HAP-1 (cell line): Measurements from ENCODE around the gene MTURN.

Source experiments
- DNase-seq, 2 experiments: peaks; one replicate each; pipeline ENCODE4 v3.0.0-alpha.2; 2016 to 2020; ENCODE audit warnings: low spot score in 2 of 2
- H3K27me3 ChIP-seq: fragments of 250-450 bp; sonication (Bioruptor Pico); 2 replicates; pipeline ENCODE4 v1.5.1; 2020; ENCODE audit warnings: low read depth, mild to moderate bottlenecking, moderate library complexity
- H3K36me3 ChIP-seq: fragments of 250-450 bp; sonication (Bioruptor Pico); replicated peaks from 2 replicates; pipeline ENCODE4 v1.5.1; 2020; ENCODE audit warnings: mild to moderate bottlenecking
- H3K4me1 ChIP-seq: fragments of 250-450 bp; sonication (Bioruptor Pico); 2 replicates; pipeline ENCODE4 v1.5.1; 2020; ENCODE audit warnings: mild to moderate bottlenecking
- H3K4me3 ChIP-seq: fragments of 250-450 bp; sonication (Bioruptor Pico); 2 replicates; pipeline ENCODE4 v1.5.1; 2020; ENCODE audit warnings: mild to moderate bottlenecking, moderate library complexity
- H3K9me3 ChIP-seq: fragments of 250-450 bp; sonication (Bioruptor Pico); 2 replicates; pipeline ENCODE4 v1.5.1; 2020; ENCODE audit warnings: mild to moderate bottlenecking, moderate library complexity
- in situ Hi-C: fragments of 300-500 bp; cut with MboI; formaldehyde crosslinking; loops from 3 replicates; pipeline ENCODE4 v1.14.3; 2020; ENCODE audit warnings: low sequenced_read_pairs, inconsistent platforms, mixed read lengths

The MTURN gene

DNA sequence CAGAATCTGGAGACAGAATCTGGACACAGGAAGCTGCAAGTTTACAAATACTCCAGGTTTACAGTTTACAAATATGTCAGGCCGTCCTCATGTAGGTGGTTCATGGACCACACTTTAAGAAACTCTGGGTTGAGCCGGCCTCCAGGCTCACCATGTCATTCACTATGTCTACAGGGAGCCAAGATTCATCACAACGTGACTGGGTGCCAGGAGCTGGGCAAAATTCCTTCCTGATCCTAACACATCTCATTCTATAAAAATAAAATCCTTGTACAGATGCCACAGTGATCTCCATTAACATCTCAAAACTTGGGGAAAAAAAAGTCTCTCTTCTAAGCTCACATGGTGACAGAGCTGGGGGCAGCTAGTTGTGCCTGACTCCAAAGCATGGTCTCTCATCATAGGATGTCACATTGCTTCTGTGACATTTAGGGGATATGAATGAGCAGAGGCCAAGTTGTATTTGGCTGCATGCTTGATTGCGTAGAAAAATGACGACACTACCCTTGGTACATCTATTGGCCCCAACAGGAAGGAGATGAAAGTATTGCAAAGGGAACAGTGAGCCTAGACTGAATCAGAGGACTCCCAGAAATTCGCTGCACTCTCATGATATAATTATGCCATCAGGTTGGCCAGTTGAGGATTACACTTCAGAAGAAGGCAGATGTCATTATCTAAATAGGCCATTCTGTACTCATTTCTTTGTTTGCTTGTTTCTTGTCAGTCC lies 35.9 kb downstream of the MTURN start:
- no peak for DNase-seq
- no peaks in the 10 kb centered on the region; the same call in 1 of the 2 replicates for H3K9me3 ChIP-seq
- H3K36me3 ChIP-seq: no peaks in the 10 kb centered on the region
- H3K4me3 ChIP-seq: no peak overlapping the region
- in situ Hi-C loops: loop anchor here (25.0 kb wide), 1 partner anchor 242 kb away; no protein-coding TSS in a partner anchor
- H3K4me1 ChIP-seq: peaks cover 11% of the 10 kb centered on the region
- H3K27me3 ChIP-seq: no peaks in the 10 kb centered on the region

DNA sequence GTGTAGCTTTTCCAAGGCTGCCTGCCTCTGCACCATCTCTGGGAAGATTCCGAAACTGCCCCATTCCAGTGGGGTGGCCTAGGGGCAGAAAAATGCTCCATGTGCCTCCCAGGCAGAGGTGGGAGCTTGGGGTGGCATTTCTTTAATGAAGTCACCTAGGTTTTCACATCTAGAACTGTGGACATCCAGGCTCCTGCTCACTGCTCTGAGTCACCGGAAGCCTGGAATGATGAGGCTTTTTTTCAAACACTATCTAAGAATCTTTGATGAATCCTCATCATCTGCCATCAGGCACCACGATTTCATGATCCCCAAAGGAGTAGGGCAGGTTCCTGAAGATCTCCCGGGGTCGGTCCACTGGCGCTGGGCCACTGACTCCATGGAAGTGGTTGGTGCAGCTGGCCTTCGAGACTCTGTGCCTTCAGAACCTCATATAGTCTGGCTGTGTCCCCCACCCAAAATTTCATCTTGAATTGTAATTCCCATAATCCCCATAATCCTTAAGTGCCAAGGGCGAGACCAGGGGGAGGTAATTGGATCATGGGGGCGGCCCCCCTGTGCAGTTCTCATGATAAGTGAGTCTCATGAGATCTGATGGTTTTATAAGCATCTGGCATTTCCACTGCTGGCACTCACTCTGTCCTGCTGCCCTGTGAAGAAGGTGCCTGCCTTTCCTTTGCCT lies 37.1 kb downstream of the MTURN start:
- H3K27me3 ChIP-seq: no peaks in the 10 kb centered on the region
- no peak for DNase-seq
- no peaks in the 10 kb centered on the region; the same call in 1 of the 2 replicates for H3K9me3 ChIP-seq
- peaks cover 11% of the 10 kb centered on the region for H3K4me1 ChIP-seq
- H3K36me3 ChIP-seq: no peaks in the 10 kb centered on the region
- H3K4me3 ChIP-seq: no peak overlapping the region
- in situ Hi-C loops: loop anchor here (25.0 kb wide), 1 partner anchor 240 kb away; no protein-coding TSS in a partner anchor

DNA sequence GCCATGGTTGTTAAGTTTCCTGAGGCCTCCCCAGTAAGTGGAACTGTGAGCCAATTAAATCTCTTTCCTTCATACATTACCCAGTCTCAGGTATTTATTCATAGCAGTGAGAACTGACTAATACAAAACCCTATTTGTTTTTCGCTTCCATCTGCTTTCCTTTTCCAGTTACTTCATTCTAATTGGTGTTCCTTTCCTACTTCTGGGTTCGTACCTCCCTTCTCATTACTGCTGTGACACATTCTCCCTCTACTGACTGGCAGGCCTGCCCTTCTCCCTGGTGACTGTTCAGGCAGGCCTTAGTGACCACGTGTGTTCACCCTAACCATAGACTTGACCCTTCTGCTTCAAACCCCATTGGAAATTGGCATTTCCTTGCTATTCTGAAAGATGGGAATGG lies 37.7 kb downstream of the MTURN start:
- no peaks in the 10 kb centered on the region for H3K27me3 ChIP-seq
- H3K4me3 ChIP-seq: no peak overlapping the region
- H3K36me3 ChIP-seq: no peaks in the 10 kb centered on the region
- peaks cover 11% of the 10 kb centered on the region for H3K4me1 ChIP-seq
- in situ Hi-C loops: loop anchor here (25.0 kb wide), 1 partner anchor 240 kb away; no protein-coding TSS in a partner anchor
- DNase-seq: no peak
- no peaks in the 10 kb centered on the region; the same call in 1 of the 2 replicates for H3K9me3 ChIP-seq

DNA sequence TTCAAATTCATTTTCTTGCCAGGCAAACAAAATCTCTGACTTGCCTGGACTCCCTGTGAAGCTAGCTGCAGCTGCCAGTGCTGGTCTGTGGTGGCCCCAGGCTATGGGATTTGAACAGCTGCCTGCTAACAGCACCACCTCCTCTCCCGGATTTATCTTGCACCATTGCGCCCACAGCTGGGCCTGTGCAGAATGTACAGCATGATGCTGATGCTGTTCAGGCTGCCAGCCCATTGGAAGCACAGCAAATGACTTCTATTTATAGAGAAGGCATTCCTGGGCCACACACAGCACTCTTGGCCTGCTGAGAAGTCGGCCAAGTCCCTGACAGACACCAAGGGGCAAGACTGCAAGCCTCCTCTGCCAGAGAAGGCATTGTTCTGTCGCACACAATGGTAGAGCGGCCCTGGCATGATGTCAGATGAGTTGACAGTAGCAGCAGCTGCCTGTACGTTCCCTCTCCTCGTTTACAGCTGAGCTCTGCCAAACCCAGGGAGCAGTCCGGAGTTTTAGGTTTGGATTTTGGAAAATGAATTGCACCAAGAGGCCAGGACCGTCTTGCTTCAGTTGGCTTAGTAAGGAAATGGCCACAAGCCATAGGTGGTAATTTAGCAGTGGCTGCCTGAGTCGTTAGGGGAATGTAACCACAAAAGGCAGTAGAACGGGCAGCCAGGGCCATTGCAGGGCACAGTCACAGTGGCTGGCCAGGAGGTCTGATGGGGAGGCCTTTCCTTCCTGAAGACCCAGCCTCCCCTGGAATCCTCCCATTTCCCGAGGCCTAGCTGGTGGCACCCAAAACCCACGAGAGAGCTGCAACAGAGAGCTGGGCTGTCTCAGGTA lies 38.5 kb downstream of the MTURN start:
- peak; percentile 46 to 80 for DNase-seq
- Histone ChIP-seq H3K36me3 (no peaks in the 10 kb centered on the region), H3K4me3 (no peak overlapping the region), H3K27me3 (no peaks in the 10 kb centered on the region), H3K4me1 (peaks cover 11% of the 10 kb centered on the region), H3K9me3 (no peaks in the 10 kb centered on the region)
- in situ Hi-C loops: loop anchor here (25.0 kb wide), 1 partner anchor 239 kb away; no protein-coding TSS in a partner anchor

DNA sequence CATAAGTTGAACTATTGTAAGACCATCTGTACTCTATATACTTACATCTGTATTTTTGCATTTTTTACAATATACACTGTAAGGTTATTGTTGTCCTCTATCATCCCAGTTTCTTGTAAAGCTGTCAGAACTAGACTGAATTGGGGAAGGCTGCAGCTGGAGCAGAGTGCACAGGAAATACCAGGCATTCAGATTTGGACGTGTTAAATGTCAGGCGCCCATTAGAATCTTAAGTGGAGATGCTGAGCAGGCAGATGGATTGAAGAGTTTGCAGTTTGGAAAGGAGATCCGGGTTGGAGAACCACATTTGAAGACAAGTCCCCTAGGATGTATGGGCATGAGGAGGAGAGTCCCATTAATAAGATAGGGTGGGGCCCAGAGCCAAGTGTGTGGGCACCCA lies 40.4 kb downstream of the MTURN start:
- Histone ChIP-seq H3K4me3 (no peak overlapping the region), H3K4me1 (no peaks in the 10 kb centered on the region), H3K36me3 (no peaks in the 10 kb centered on the region), H3K9me3 (no peaks in the 10 kb centered on the region), H3K27me3 (no peaks in the 10 kb centered on the region)
- no peak for DNase-seq
- in situ Hi-C loops: no loop called here

DNA sequence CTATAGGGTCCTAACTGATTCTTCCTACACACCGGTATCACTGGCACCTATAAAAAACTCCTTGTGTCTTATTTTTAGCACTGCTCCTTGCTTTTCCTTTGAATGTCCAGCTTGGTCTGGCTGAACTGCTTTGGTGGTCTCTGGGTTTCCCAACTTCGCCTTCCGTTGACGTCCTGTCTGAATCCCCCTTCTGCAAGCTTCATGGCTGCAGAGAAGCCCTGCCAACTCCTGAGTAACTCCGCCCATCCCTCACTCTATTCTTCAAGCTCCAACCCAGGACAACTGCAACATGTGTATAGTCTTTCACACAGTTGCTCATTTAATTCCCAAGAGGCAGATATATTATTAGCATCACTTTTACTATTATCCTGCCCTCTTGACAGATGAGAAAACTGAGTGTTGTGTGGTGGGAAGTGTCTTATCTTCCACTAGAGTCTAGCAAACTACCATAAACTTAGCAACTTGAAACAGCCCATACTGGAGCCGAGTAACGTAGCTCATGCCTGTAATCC lies 40.9 kb downstream of the MTURN start:
- no peak overlapping the region for H3K4me3 ChIP-seq
- no peaks in the 10 kb centered on the region for H3K27me3 ChIP-seq
- no peak for DNase-seq
- no peaks in the 10 kb centered on the region for H3K36me3 ChIP-seq
- in situ Hi-C loops: no loop called here
- H3K4me1 ChIP-seq: no peaks in the 10 kb centered on the region
- H3K9me3 ChIP-seq: no peaks in the 10 kb centered on the region

DNA sequence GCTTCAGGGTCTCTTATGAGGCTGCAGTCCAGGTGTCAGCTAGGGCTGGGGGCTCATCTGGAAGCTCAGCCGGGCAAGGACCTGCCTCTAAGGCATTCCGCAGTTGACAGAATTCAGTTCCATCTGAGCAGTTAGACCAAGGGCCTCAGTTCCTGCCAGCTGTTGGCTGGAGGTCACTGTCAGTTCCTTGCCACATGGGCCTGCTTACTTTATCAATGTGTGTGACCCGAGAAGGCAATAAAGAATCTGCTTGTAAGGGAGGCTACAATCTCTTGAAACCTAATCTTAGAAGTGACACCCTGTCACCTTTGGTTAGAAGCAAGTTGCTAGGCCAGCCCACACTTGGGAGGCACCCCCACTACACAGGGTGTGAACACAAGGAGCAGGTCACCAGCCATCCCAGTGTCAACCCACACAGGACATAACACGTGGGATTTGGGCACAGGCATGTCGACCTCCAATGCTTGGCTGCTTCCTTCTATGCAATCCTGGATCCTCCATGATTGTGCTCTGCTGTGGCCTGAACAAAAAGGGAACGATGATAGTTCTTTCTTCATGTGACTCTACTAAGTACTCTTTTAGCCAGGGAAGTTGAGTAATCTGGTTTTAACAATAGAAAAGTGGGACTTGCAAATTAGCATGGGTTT lies 41.8 kb downstream of the MTURN start:
- Histone ChIP-seq H3K27me3 (no peaks in the 10 kb centered on the region), H3K4me3 (no peak overlapping the region), H3K36me3 (no peaks in the 10 kb centered on the region), H3K9me3 (no peaks in the 10 kb centered on the region), H3K4me1 (no peaks in the 10 kb centered on the region)
- in situ Hi-C loops: no loop called here
- DNase-seq: peak in 1 of 2 experiments; percentile 11

DNA sequence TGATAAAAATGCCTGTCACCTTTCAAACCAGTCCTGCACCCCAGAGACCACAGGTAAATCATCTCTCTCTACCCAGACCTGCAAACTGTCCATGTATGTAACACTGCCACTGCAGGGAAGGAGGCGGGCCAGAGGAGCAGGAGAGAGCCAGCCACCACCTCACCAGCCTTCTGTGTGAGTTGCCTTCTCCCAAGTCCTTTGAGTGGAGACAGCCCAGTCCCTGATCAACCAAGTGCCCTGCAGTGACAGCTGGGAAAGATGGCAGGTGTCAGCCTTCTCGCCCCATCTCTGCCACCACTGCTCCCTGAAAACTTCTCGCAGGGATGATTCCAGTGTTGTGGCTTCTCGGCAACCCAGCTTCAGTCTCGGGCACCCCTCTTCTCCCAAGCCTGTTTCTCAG lies 42.4 kb downstream of the MTURN start:
- Histone ChIP-seq H3K9me3 (no peaks in the 10 kb centered on the region), H3K4me3 (no peak overlapping the region), H3K27me3 (no peaks in the 10 kb centered on the region), H3K36me3 (no peaks in the 10 kb centered on the region), H3K4me1 (no peaks in the 10 kb centered on the region)
- no peak for DNase-seq
- in situ Hi-C loops: no loop called here

DNA sequence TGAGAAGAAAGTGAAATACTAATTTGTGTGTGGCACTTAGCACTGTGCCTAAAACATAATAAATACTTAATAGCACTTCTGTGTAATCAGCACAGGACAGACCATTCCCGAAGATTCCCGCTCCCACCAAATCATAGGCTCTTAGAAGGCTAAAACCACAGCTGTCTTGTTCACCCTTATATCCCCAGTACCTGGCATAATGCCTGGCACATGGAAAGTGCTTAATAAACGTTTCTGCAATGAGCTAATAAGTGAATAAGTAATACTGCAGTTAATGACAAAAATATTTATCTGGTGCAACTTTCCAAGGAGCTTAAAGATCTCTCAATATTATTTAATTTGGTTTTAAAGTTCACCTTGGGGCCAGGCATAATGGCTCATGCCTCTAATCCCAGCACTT lies 43.2 kb downstream of the MTURN start:
- Histone ChIP-seq H3K27me3 (no peaks in the 10 kb centered on the region), H3K9me3 (no peaks in the 10 kb centered on the region), H3K4me3 (no peak overlapping the region), H3K4me1 (no peaks in the 10 kb centered on the region), H3K36me3 (no peaks in the 10 kb centered on the region)
- in situ Hi-C loops: no loop called here
- no peak for DNase-seq

DNA sequence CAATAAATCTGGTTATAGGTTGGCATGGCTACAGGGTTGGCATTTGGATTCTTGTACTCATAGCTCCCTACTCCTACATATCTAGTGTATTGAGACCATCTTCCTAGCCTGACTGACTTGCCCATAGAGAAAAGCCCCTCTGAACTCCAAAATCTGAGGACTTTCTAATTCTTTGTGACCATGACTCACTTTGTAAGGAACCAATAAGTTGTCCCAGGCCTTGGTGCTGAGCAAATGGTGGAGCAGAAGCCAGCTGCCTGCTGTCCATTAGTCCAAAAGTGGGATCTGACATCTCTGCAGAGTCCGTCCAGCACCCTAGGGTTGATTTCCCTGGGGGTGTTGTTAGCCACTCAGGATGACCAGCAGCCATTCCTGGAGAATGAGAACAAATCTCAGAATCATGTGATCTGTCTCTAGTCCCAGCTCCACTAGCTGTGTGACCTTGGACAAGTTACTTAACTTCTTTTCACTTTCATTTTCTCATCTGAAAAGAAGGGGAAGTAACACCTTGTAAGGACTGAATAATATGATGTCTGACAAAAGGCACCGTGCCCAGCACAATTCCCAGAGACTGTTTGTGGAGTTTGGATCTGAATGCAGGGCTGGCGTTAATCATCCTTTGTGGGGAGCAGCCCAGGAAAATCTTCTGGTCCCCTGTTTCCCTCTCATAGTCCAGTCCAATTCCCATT lies 44.1 kb downstream of the MTURN start:
- no peak for DNase-seq
- H3K4me3 ChIP-seq: no peak overlapping the region

DNA sequence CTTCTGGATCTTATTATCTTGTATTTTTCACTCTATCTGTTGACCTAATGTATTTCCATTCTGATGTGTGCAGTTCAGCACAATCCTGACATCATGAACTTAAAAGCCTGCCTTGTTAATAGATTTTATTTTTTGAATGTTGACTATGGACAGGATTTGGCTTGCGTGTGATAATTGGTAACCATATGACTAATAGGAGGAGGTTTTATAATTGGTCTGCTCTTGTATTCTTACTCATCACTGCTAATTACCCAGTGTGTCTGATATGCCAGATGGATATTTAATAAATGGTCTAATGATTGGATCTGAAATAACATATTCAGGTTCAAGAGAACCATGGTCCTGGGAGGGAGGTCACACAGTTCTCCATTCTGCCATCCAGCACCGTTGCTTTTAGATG lies 45.9 kb downstream of the MTURN start:
- Histone ChIP-seq H3K9me3 (no peaks in the 10 kb centered on the region), H3K27me3 (no peaks in the 10 kb centered on the region), H3K36me3 (no peaks in the 10 kb centered on the region), H3K4me1 (no peaks in the 10 kb centered on the region), H3K4me3 (no peak overlapping the region)
- in situ Hi-C loops: no loop called here
- no peak for DNase-seq

More for the DNA sequence above, 44.1 kb downstream of the MTURN start:
- H3K36me3 ChIP-seq: no peaks in the 10 kb centered on the region
- no peaks in the 10 kb centered on the region for H3K4me1 ChIP-seq
- no peaks in the 10 kb centered on the region for H3K9me3 ChIP-seq
- in situ Hi-C loops: no loop called here
- H3K27me3 ChIP-seq: no peaks in the 10 kb centered on the region

DNA sequence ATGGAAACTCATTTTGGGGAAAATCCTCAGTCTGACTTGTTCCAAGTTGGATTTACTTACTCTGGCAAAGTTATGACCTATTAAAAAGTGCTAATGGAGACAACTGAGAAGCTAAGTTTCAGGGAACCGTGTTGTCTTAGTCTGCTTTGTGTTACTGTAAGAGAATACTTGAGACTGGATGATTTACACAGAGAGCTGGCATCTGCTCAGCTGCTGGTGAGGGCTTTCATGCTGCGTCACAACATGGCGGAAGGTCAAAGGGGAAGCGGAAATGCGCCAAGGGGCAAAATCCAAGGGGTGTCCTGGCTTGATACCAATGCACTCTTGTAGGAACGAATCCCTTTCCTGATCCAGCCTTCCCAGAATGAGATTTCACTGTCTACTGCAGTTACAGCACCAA lies 46.4 kb downstream of the MTURN start:
- Histone ChIP-seq H3K27me3 (no peaks in the 10 kb centered on the region), H3K9me3 (no peaks in the 10 kb centered on the region; the same call in 1 of the 2 replicates), H3K36me3 (no peaks in the 10 kb centered on the region), H3K4me3 (no peak overlapping the region), H3K4me1 (no peaks in the 10 kb centered on the region)
- in situ Hi-C loops: no loop called here
- DNase-seq: no peak
